GM12878 (cell line): Measurements from ENCODE around the gene KCNQ1. TPM values are rescaled to one million over a fixed set of nuclear protein-coding genes. Genes with fewer than 3 reads are reported as not detected.

Source experiments
- ATAC-seq: fragments of 200-7000 bp; cut with Tn5 transposase; 3 replicates; pipeline ENCODE4 v1.9.1; 2020; ENCODE audit warnings: mild to moderate bottlenecking, moderate library complexity
- BruUV-seq: library from RNA; stranded (reverse); fragments of 400-500 nt; replicated peaks from 2 replicates; lab custom pipeline; 2021; lab: Mats Ljungman, UMichigan
- CTCF ChIA-PET: fragments of 300-600 bp; sonication (Branson Sonifier 250); formaldehyde crosslinking; extraction: SDS; loops from one replicate; lab custom pipeline; 2021; ENCODE audit warnings: inconsistent platforms; lab: Yijun Ruan, JAX
- POLR2A ChIA-PET: fragments of 350-600 bp; formaldehyde crosslinking; extraction: SDS; loops from one replicate; lab custom pipeline; 2021; ENCODE audit warnings: inconsistent platforms; lab: Charles Lee
- RAD21 ChIA-PET: fragments of 300-600 bp; sonication (Branson Sonifier 250); formaldehyde crosslinking; loops from one replicate; lab custom pipeline; 2023; ENCODE audit warnings: antibody characterized with exemption; ENCODE audit not compliant: unreplicated experiment; lab: Charles Lee
- SMC1A ChIA-PET: fragments of 300-600 bp; sonication (Branson Sonifier 250); formaldehyde crosslinking; loops from one replicate; lab custom pipeline; 2023; ENCODE audit not compliant: unreplicated experiment, uncharacterized antibody; lab: Charles Lee
- DNase-seq: peaks from one replicate; pipeline ENCODE4 v3.0.0-alpha.2; 2011; ENCODE audit warnings: low read depth, low spot score
- FAIRE-seq: peaks from 3 replicates; lab custom pipeline; 2011; peaks lifted over from hg19 to GRCh38; lab: Jason Lieb, UNC
- H2AFZ ChIP-seq: 2 replicates; pipeline ENCODE4 v1.6.0; 2011; ENCODE audit warnings: low read depth, low read length, control low read depth; ENCODE audit not compliant: control insufficient read depth
- H3K27ac ChIP-seq: 2 replicates; pipeline ENCODE4 v1.5.1; 2011; ENCODE audit warnings: control low read depth; ENCODE audit not compliant: control insufficient read depth, insufficient read depth
- H3K27me3 ChIP-seq, 2 experiments: replicated peaks in 1 of 2; 2 replicates each; pipeline versions ENCODE4 v1.6.0 to v1.6.1; 2011; ENCODE audit warnings: low read length in 1 of 2; ENCODE audit not compliant: control insufficient read depth in 2 of 2, insufficient read depth in 2 of 2
- H3K36me3 ChIP-seq, 2 experiments: 2 replicates each; pipeline ENCODE4 v1.5.1; 2011; ENCODE audit warnings: low read length in 1 of 2; ENCODE audit not compliant: control insufficient read depth in 2 of 2, insufficient read depth in 2 of 2
- H3K4me1 ChIP-seq: 2 replicates; pipeline ENCODE4 v1.6.1; 2011; ENCODE audit warnings: mild to moderate bottlenecking, low read length, moderate library complexity, mixed read lengths; ENCODE audit not compliant: control insufficient read depth, insufficient read depth
- H3K4me2 ChIP-seq: 2 replicates; pipeline ENCODE4 v1.6.0; 2011; ENCODE audit warnings: control low read depth; ENCODE audit not compliant: control insufficient read depth, insufficient read depth
- H3K4me3 ChIP-seq: fragments of 200-600 bp; sonication (generic); 2 replicates; pipeline ENCODE4 v1.5.1; 2016
- H3K79me2 ChIP-seq: 2 replicates; pipeline ENCODE4 v1.6.0; 2011; ENCODE audit warnings: low read length; ENCODE audit not compliant: control insufficient read depth, insufficient read depth
- H3K9ac ChIP-seq: 2 replicates; pipeline ENCODE4 v1.8.0; 2011; ENCODE audit warnings: low read length, control low read depth, mixed read lengths; ENCODE audit not compliant: control insufficient read depth, insufficient read depth
- H3K9me3 ChIP-seq: replicated peaks from 3 replicates; pipeline ENCODE4 v1.5.1; 2011; ENCODE audit warnings: mild to moderate bottlenecking, low read length; ENCODE audit not compliant: control insufficient read depth, insufficient read depth
- H4K20me1 ChIP-seq: 2 replicates; pipeline ENCODE4 v1.6.0; 2011; ENCODE audit not compliant: control insufficient read depth, insufficient read depth
- BCL3 ChIP-seq: IDR thresholded peaks from 2 replicates; pipeline ENCODE4 v1.6.1; 2011; ENCODE audit warnings: borderline replicate concordance, low read depth, mild to moderate bottlenecking, moderate library complexity, low read length; ENCODE audit not compliant: insufficient read depth, poor library complexity, severe bottlenecking
- BHLHE40 ChIP-seq, 2 experiments: fragments of 450-650 bp in 1 of 2; IDR thresholded peaks; 2 replicates each; pipeline ENCODE4 v1.6.1; 2011 to 2017; ENCODE audit warnings: low read depth in 2 of 2, borderline replicate concordance in 1 of 2, improper control_type of control experiment in 1 of 2, low read length in 1 of 2, mild to moderate bottlenecking in 1 of 2
- EGR1 ChIP-seq, 2 experiments: IDR thresholded peaks; 1 replicate in 1 of 2; 2 replicates in 1 of 2; pipeline ENCODE4 v1.6.1; 2011 to 2012; ENCODE audit warnings: low read depth in 2 of 2, low read length in 2 of 2, borderline replicate concordance in 1 of 2, mild to moderate bottlenecking in 1 of 2, moderate library complexity in 1 of 2
- FOXK2 ChIP-seq: fragments of 450-650 bp; IDR thresholded peaks from 2 replicates; pipeline ENCODE4 v1.6.1; 2017; ENCODE audit warnings: mild to moderate bottlenecking, moderate library complexity
- IKZF1 ChIP-seq: fragments of 450-650 bp; conservative IDR thresholded peaks from 2 replicates; pipeline ENCODE4 v1.6.1; 2017; ENCODE audit warnings: antibody characterized with exemption, mild to moderate bottlenecking
- MYC ChIP-seq: IDR thresholded peaks from 2 replicates; pipeline ENCODE4 v1.6.1; 2011; ENCODE audit warnings: mild to moderate bottlenecking, low read length, moderate library complexity, inconsistent platforms; ENCODE audit not compliant: insufficient read depth, insufficient replicate concordance, insufficient read length, severe bottlenecking
- RCOR1 ChIP-seq: conservative IDR thresholded peaks from 2 replicates; pipeline ENCODE4 v1.6.1; 2012; ENCODE audit warnings: low read depth, low read length, improper control_type of control experiment
- RFX5 ChIP-seq: IDR thresholded peaks from 2 replicates; pipeline ENCODE4 v1.6.1; 2011; ENCODE audit warnings: low read depth, low read length, improper control_type of control experiment
- SMC3 ChIP-seq: IDR thresholded peaks from 2 replicates; pipeline ENCODE4 v1.6.1; 2011; ENCODE audit warnings: low read length, improper control_type of control experiment, borderline replicate concordance
- SP1 ChIP-seq: IDR thresholded peaks from one replicate; pipeline ENCODE4 v1.6.1; 2011; ENCODE audit warnings: low read depth, low read length
- SUPT20H ChIP-seq: IDR thresholded peaks from 2 replicates; pipeline ENCODE4 v1.6.1; 2011; ENCODE audit warnings: low read depth, mild to moderate bottlenecking, low read length, moderate library complexity, borderline replicate concordance; ENCODE audit not compliant: control insufficient read depth
- WRNIP1 ChIP-seq: IDR thresholded peaks from 2 replicates; pipeline ENCODE4 v1.6.1; 2011; ENCODE audit warnings: low read depth, low read length, improper control_type of control experiment, borderline replicate concordance
- YBX1 ChIP-seq: fragments of 450-650 bp; IDR thresholded peaks from 2 replicates; pipeline ENCODE4 v1.6.1; 2016; ENCODE audit warnings: antibody characterized with exemption
- ZNF207 ChIP-seq: fragments of 450-650 bp; IDR thresholded peaks from 2 replicates; pipeline ENCODE4 v1.6.1; 2014; ENCODE audit warnings: antibody characterized with exemption, mild to moderate bottlenecking, borderline replicate concordance
- WGBS: methylation state at CpG from one replicate; pipeline ENCODE4 v1.1.6; 2016; ENCODE audit warnings: low lambda C conversion rate; ENCODE audit not compliant: insufficient replicate concordance, insufficient coverage; ENCODE audit errors: missing lambda C conversion rate; 5-methylcytosine and 5-hydroxymethylcytosine counted together
- in situ Hi-C: fragments of 300-500 bp; cut with MboI; formaldehyde crosslinking; loops from 9 replicates; pipeline ENCODE4 v1.14.3; 2018; ENCODE audit warnings: mixed read lengths
- intact Hi-C: fragments of 100-400 bp; cut with micrococcal nuclease; formaldehyde crosslinking; loops from one replicate; pipeline ENCODE4 v1.14.2; 2022; ENCODE audit not compliant: unreplicated experiment
- polyA plus RNA-seq, 11 experiments: library from polyadenylated mRNA; depleted of rRNA in 4 of 11; unstranded in 6 of 11; stranded (reverse) in 5 of 11; fragments of >200 nt; fragmentation: Nextera tagmentation in 4 of 11; fragmentation: Illumina TruSeq in 1 of 11; extraction: Ambion mirVana in 4 of 11; extraction: Trizol in 1 of 11; gene quantifications; 1 replicate in 1 of 11; 2 replicates in 10 of 11; pipeline versions ENCODE4 v1.2.1 to v1.2.3, GENCODE V29; 2011 to 2016; ENCODE audit warnings: inconsistent platforms in 2 of 11, missing spikeins in 2 of 11, low read depth in 1 of 11
- total RNA-seq, 4 experiments: library from RNA; depleted of rRNA in 3 of 4; stranded (reverse); fragments of >200 nt in 3 of 4; fragmentation: Illumina TruSeq in 1 of 4; extraction: Trizol in 1 of 4; gene quantifications; 2 replicates each; pipeline versions ENCODE4 v1.2.1 to v1.2.3, GENCODE V29; 2013 to 2021

Gene KCNQ1
- total and polyA plus RNA-seq, 10 of the 15 experiments (the other 5 are each of a cell fraction or from before 2014, with no cell fraction given), result 0.03 to 0.15 (median 0.12) TPM; not detected in 7

GRCh38 chr11:2781408-2782274 is 336.8 kb downstream of the KCNQ1 start:
- H2AFZ ChIP-seq, result no peak overlapping the region
- no peak overlapping the region for H3K4me2 ChIP-seq
- no peaks in the 10 kb centered on the region for H3K36me3 ChIP-seq
- ChIA-PET CTCF (interaction anchor here (1.1 kb wide), 1 partner anchor 249 kb away, joined by 3 read pairs; no protein-coding TSS in a partner anchor), RAD21 (no interaction called here), POLR2A (no interaction called here), SMC1A (no interaction called here)
- WGBS, result 49% methylated on average over 17 of the region's 19 CpGs
- intact Hi-C loops, result no loop called here
- in situ Hi-C loops, result no loop called here
- H3K27ac ChIP-seq, result no peak overlapping the region
- H3K27me3 ChIP-seq, result no peaks in the 10 kb centered on the region
- no peak for ATAC-seq
- no TSS peak for BruUV-seq
- no peak overlapping the region for H3K4me3 ChIP-seq
- TF ChIP-seq RCOR1 (no peak), ZNF207 (no peak), EGR1 (IDR thresholded peaks at IDR 0.05; ENCODE audit: borderline replicate concordance in 1 of 2, low read depth in 2 of 2, low read length in 2 of 2) (no peak), MYC (no peak), SUPT20H (no peak), SMC3 (no peak), IKZF1 (no peak), BHLHE40 (IDR thresholded peaks at IDR 0.05; ENCODE audit: borderline replicate concordance in 1 of 2, low read depth in 2 of 2, low read length in 1 of 2) (no peak), RFX5 (no peak), WRNIP1 (no peak), FOXK2 (no peak), SP1 (no peak), BCL3 (no peak), YBX1 (no peak)
- FAIRE-seq, result no peak
- no peak for DNase-seq
- H4K20me1 ChIP-seq, result no peaks in the 10 kb centered on the region
- no peak overlapping the region for H3K9ac ChIP-seq
- no peaks in the 10 kb centered on the region for H3K79me2 ChIP-seq
- no peaks in the 10 kb centered on the region for H3K9me3 ChIP-seq
- peaks cover 4% of the 10 kb centered on the region; the same call in 1 of the 2 replicates for H3K4me1 ChIP-seq
